Activated CD8-positive, alpha-beta memory T cell treated with anti-CD3 and anti-CD28 coated beads for 36 hours (primary cell): ENCODE results near the gene RXRA. TPM values are rescaled to one million over a fixed set of nuclear protein-coding genes. Genes with fewer than 3 reads are reported as not detected.

ENCODE experiments used
- CTCF ChIA-PET: fragments of 350-600 bp; sonication (Branson Sonifier 250); formaldehyde crosslinking; loops from one replicate; lab custom pipeline; 2021; ENCODE audit warnings: antibody characterized with exemption; lab: Charles Lee
- POLR2A ChIA-PET: fragments of 350-600 bp; sonication (Branson Sonifier 250); formaldehyde crosslinking; loops from one replicate; lab custom pipeline; 2021; ENCODE audit warnings: antibody characterized with exemption; lab: Charles Lee
- total RNA-seq, 2 experiments: library from RNA; stranded (reverse); gene quantifications; one replicate each; pipeline ENCODE4 v1.2.3, GENCODE V29; 2021

Gene RXRA
- total RNA-seq, 2 experiments from 2014 or later = 6.4 to 6.7 TPM

DNA sequence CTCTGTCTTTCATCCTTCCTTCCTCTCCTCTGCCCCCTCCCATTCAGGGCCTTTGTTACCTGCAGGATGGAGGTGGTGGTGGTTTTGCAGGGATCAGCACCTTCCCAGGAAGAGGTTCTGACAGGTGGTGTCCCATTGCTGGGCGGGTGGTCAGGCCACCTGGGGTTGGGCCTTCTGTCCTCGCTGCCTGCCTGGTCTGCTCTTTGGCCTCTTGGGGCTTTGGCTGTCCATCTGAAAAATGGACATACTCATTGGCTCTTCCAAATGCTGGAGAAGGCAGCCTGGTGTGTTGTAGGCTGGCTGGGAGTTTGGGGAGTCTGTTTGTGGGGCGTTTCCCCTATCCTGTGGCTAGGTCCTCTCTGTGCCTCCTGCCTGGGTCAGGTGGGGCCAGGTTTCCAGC is 4.3 kb downstream of the RXRA start:
- ChIA-PET CTCF (no interaction called here), POLR2A (no interaction called here)

DNA sequence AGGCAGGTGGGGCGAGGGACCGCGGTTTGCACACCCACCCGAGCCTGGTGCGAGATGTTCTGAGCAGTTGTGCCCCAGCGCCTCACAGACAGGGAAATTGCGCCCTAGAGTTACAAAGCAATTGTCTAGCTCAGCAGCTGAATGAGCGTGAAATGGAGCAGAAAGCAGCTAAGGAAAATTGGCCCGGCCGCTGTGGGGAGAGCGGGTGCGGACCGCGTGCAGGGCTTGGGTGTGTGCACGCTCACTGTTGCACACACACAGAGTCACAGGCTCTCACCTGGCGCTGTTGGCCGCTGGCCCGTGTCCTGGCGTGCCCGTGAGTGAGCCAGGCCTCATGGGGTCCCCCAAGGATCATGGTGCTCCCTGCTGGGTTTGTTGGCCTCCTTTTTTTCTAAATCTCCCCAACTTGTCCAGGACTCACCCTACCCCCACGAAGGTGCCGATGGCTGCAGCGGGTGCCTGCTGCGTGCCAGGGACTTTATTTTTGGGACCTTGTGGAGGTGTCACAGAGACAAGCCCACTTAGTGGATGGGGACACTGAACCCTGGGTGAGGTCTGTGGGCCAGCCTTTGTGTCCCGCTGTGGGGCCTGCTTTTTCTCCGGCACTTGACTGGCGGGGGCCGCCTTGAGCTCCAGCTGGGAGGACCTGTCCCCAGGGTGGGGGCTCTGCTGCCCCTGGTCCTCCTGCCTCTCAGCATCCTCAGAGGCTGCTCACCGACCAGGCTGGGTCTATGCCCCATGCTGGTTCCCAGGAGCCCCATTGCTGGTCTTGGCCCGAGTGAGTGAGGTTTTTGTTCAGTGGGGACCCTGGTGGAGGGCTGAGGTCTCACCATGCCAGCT is 5.2 kb downstream of the RXRA start:
- POLR2A ChIA-PET = no interaction called here

DNA sequence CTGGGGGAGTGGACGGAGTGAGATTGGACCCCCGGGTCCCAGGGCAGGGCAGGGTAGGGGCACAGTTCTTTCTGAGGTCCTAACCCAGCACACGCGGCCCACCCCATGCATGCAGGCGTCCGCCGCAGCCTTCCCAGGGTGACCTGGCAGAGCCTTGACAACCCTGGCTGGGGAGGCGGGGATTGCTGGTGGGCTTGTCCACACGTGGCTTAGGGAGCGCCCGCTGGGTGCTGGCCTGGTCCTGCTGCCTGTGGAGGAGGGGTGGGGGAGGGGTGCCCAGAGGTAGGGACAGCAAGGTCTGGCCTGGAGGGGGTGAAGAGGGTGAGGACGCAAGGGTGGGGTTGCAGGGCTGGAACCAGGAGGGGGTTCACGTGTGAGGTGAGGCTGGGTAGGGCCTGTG is 6.0 kb downstream of the RXRA start:
- POLR2A ChIA-PET = no interaction called here
- CTCF ChIA-PET = no interaction called here

More for the DNA sequence above, 5.2 kb downstream of the RXRA start:
- CTCF ChIA-PET = no interaction called here

DNA sequence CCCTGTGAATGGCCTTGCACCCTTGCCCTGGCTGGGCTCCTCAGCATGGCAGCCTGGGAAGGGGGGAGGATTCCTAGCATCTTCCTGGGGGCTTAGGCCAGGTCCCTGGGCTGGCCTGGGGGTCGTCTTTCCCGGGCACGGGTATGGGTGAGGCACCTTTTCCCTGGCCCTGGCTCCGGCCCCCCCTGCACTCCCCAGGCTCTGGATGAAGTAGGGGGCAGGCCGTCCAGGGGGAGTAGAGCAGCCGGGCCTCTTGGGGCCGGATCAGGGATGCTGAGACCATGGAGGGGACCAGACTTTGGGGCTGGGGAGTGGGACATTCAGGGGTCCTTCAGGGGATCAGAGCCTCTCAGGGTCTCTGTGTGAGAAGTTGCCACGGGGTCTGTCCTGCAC is 6.6 kb downstream of the RXRA start:
- ChIA-PET CTCF (no interaction called here), POLR2A (no interaction called here)

DNA sequence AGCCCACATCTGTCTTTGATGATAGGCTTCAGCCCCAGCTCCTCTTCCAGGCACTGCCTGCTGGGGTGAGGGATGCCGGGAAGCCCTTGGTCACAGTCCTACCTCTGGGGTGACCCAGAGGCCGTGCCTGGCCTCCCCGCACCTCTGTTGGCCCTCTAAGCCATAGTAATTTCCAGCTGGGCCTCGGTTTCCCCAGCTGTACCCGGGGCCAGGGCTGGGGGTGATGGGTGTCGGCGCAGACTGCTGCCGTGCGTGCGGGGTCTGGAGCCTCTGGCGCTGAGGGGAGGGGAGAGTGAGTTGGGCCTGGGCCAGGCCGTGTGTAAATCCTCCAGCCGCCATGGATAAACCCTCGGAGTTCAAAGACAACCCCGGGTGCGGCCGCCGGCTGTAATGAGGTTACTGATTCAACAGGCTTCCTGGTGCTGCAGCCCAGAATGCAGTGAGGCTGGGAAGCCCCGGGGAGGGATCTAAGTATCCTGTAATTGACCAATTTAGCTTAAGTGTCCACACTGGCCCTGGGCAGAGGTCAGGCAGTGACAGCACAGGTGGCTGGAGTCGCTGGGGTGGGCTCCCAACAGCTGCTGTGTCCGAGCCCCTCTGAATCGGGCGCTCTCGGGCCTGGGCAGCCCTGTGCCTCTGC is 7.1 kb downstream of the RXRA start:
- CTCF ChIA-PET = no interaction called here

DNA sequence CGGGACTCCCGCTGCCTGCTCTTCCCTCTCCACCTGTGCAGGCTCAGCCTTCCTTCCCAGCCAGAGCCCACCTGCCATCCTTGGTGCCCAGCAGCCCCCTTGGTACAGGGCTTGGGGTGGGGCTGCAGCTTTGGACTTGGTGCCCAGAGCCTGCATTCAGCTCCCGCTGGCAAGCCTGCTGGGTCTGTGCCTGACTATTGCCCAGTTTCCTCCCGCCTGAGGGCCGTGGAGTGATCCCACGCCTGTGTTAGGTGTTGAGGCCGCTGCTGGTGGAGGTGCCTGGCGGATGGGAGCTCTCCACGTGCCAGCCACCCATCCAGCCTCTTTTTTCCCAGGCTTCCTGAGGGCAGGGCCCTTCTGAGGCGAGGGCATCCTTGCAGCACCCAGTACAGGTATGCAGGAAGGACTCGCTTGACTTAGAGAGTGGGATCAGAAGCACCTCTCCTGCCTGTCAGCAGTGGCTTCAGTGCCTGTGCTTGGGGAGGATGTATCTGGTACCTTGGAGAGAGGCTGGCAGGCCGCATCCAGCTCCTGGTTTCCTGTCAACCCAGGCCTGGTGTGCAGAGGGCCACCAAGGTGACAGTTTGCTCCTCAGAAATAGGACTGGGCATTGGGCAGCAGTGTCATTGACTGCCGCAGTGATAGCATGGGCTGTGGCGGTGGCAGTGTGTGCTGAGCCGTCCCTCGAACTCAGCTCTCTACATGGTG is 7.8 kb downstream of the RXRA start:
- ChIA-PET POLR2A (no interaction called here), CTCF (no interaction called here)

More for the DNA sequence above, 7.1 kb downstream of the RXRA start:
- POLR2A ChIA-PET = no interaction called here

DNA sequence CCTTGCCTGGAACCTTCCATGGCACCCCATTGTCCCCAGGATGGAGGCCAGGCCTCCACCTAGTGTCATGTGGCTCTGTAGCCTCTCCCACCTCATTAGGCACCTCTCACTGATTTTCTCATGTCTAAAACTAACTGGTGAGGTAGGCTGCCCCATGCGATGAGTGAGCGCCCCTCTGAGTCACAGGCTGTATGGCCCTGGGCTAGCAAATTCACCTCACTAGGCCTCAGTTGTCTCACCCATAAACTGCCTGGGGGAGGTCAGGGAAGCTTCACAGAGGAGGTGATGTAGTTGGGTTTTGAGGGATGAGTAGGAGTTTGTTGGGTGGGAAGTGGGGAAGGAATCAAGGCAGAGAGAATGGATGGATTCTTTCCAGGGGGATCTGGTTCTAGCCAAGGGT is 8.8 kb downstream of the RXRA start:
- CTCF ChIA-PET = no interaction called here
- POLR2A ChIA-PET = no interaction called here

DNA sequence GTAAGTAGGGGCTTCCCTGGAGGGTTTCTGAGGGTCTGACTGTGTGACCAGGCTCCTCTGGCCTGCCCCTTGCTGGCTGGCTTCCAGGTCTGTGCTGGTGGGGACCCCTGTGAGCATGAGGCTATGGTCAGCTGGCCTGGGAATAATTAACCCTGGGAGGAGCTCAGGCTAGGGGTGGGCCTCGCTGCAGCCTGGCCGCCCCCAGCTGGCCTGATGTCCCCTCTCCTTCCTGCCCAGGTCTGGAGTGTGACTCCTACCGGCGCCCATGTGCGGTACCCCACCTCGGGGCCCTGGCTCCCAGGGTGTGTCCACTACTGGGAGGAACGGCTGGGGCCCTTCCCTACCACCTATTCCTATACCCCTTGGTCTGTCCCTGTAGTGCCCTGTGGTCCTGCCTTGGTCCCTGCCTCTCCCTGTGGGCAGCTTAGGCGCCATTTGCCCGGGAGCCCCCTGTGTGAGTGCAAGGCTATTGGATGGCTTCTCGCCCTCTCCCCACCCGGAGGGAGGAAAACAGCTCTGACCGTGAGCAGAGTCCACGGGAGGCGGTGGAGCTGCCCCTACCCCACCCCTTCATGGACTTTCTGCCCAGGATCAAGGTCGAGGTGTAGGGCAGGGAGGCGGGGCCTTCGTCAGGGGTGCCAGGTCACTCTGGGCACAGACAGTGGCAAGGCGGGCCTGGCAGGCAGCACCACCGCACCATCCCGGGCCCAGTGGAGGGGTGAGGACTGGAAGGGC is 9.4 kb downstream of the RXRA start:
- POLR2A ChIA-PET = no interaction called here
- CTCF ChIA-PET = no interaction called here

DNA sequence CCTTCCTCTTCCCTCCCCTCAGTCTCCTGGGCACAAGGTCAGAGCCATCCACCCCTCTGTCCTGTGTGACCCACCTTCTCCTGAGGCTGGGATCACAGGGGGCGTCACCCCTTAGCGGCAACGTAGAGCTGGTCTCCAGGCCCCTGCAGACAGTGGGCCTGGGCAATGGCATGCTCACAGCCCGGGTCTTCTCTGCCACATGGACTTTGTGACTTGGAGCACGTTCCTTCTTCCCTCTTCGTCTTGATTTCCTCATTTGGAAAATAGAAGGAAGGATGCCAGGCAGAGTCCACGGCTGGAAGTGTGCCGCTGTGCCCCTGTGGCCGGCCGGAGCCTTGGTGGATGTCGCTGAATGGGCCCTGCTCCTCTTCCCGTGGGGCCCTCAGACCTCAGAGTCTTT is 10.0 kb downstream of the RXRA start:
- ChIA-PET POLR2A (no interaction called here), CTCF (no interaction called here)

DNA sequence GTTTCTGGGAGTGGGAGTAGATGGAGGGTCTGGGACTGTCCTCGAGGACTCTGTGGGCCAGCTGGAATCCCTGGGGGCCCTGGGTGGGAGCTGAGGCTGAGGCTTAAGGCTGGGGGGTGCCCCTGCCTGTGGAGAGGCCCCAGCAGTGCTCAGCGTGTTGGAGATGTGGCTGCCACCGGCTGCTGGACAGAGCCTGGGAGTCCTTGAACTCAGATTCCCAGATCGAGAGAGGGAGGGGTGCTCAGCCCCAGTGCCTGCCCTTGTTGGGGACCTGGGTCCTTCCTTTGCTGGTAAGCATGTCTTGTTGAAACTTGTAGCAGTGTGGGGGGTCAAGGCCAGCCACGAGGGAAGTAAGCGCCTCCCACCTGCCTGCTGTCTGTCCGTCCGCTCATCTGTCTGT is 10.7 kb downstream of the RXRA start:
- POLR2A ChIA-PET = no interaction called here
- CTCF ChIA-PET = no interaction called here

DNA sequence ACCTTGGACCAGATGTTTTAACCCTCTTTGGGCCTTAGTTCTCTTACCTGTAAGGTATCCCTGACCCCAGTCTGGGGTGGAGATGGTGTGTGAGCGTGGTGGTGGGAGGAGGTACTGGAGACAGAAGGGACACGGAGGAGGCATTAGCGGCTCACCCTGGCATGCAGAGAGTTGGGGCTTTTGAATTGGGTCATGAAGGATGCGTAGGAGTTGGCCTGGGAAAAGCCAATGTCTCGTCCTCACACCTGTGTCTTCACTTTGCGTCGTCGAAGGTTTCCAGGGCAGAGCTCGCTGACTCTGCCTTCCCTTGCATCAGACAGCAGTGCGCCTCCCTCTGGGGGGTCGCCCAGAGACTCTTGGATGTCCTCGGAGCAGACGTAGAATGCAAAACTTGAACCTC is 11.2 kb downstream of the RXRA start:
- ChIA-PET CTCF (no interaction called here), POLR2A (no interaction called here)

DNA sequence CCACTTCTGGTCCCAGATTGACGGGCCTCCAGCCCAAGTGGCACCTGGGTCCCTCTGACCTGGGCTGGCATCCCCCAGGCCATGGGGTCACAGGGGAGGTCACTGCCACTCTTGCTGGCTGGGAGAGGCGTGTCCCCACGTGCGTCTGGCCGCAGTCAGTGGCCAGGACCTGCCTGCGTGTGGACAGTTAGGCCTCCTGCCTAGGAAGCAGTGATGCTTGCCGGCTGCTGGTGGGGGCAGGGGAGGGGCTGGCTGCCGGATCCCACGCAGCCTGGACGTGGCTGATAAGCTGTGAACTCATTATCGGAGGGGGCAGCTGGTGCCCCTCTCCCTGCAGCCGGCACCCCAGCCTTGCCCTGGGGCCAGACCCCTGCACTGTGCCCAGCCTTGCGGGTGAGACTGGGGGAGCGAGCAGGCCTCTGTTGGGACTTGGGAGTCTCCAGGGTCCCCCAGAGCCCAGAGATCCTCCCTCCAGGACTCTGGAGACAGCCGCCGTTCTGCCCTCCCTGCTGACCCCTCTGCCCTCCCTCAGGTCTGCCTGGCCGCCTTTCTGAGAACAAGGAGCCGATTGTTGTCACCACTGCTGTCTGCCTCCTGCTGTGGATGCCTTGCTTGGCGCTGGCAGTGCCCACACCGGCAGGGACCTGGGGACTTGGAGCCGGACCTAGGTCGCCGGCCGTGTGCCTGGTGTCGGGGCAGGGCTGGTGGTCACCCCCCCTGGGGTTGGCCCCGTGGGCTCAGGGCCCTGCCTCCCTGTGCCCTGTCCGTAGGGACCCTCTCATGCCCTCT is 12.3 kb downstream of the RXRA start:
- ChIA-PET POLR2A (no interaction called here), CTCF (no interaction called here)

DNA sequence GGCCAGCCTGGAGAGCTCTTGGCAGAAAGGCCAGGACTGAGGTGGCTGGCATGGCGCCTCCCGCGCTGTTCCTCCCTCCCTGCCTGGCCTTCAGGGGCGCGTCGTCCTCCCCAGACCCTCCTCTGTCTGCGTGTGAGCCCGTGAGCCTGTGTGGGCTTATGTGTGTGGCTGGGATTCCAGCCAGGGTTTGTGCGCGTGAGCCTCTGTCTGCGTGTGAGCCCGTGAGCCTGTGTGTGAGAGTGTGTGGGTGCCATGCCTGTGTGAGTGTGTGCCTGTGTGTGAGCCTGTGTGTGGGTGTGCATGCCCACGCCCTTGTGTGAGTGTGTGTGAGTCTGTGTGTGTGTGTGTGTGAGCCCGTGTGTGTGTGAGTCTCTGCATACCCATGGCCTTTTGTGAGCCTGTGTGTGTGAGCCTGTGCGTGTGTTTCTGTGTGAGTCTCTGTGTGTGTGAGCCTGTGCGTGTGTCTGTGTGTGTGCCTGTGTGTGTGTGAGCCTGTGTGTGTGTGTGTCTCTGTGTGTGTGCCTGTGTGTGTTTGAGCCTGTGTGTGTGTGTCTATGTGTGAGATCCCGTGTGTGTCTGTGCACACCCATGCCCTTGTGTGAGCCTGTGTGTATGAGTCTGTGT is 13.0 kb downstream of the RXRA start:
- POLR2A ChIA-PET = no interaction called here

DNA sequence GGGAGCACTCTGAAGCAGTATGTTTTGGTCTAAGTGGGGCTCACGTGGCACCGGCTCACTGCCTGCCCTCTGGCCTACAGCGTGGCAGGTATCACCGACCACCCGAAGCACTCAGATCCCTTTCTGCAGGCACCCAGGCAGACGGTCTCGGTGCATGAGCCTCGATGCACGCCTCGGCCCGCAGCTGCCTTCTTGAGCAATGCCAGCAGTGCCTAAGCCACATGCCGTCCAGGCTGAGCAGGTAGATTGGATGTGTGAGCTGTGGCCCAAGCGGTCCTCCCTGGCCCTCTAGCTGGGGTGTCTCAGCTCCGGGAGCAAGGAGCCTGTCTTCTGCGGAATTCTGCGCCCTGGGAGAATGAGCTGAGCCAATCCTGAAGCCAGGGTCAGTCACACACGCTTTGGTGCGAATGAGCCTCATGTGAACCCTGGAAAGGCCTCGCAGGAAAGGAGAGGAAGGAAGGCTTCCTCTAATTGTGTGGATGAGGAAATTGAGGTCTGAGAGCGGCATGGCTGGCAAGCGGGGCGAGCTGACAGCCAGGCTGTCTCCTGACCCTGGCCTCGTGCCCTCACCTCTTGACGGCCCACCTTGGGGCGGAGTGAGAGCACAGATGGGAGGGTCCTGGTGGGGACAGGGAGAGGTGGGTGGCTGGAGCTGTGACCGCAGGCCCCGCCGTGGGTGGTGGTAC is 14.4 kb downstream of the RXRA start:
- ChIA-PET CTCF (no interaction called here), POLR2A (no interaction called here)

More for the DNA sequence above, 13.0 kb downstream of the RXRA start:
- CTCF ChIA-PET = no interaction called here

DNA sequence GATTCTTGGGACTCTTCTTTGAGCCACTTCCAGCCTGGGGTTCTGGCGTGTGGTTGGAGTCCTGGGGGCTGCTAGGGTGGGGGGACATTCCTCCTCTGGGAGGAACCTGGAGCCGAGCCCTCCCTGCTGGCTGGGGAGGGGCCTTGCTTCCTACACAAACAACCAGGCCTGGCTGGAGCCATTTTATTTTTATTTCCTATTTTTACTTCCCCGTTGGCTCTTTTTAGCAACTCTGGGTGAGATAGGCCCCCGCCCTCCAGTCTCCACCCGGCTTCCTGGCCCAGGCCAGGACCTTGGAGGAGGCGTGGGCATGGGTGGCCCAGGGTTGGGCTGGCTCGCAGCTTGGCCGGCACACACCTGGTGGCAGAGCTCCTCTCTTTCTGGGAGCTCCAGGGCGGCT is 15.1 kb downstream of the RXRA start:
- ChIA-PET POLR2A (no interaction called here), CTCF (no interaction called here)

DNA sequence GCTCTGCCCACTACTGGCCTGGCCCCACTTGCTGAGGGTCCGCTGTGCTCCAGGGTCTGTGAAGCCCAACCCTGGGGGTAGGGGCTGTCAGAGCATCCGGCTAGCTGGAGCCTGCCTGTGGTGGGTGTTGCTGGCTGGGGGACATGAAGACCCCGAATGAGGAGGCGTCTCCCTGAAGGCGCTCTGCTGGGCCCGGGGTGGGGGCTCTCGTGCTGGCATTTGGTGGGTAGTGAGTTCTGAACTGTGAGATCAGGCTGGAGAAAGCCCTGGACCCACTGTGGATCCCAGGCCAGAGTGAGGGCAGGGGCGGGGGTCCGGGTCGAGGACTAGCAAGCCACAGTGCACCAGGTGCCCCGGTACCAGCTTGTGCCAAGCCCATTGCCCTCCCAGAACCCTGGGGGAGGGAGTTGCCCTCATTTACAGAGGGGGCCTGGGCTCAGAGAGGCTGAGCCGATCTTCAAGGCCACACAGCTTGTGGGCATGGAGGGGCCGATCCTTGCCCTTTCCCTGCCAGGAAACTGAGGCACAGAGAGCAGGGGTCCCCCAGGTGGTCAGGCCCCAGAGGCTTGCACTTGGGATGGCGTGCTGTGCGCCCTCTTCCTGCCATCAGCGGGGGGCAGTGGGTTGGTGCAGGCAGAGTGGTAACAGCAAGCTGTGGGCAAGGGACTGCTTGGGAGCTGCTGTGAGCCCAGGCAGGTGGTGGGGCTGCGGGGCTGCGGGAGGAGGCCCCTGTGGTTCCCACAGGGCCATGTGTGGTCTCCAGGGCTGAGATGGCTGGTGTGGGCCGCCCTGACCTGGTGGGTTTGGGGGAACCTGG is 15.9 kb downstream of the RXRA start:
- CTCF ChIA-PET = no interaction called here
- POLR2A ChIA-PET = no interaction called here

DNA sequence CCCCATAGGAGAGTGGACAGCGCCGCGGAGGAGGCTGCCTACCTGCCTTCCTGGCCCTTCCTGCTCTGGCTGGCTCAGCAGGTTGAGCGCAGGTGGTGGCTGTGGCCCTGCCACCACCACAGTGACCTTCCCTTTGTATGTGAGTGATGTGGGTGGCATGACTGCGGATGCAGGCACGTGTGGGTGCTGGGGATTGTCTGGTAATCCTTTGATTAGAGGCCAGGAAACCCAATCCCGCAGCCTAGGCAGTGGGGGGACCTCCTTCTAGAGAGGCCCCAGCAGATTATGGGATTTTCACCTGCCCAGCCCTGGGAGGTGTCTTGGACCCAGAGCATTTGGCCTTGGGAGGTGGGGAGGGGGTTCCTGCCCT is 16.5 kb downstream of the RXRA start:
- POLR2A ChIA-PET = no interaction called here
- CTCF ChIA-PET = no interaction called here
